ENCODE results near the gene RBCK1.
A peak's percentile ranks its signal among the peaks of the same experiment; 100 is the strongest.

RBCK1 gene

GRCh38 chr20:400454-401275, 7.4 kb upstream of the RBCK1 start:
- no peak for DNase-seq

GRCh38 chr20:401682-402495, 6.2 kb upstream of the RBCK1 start:
- no peak for DNase-seq

DNA sequence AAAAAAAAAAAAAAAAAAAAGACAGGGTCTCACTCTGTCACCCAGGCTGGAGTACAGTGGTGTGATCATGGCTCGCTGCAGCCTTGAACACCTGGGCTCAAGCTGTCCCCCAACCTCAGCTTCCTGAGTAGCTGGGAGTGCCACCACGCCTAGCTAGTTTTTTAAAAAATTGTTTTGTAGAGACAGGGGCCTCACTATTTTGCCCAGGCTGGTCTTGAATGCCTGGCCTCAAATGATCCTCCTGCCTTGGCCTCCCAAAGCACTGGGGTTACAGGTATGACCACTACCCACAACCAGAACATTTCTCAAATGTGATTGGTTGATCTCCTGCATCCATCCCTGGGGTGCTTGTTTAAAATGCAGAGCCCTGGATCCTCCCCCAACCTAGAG, 5.6 kb upstream of the RBCK1 start:
- no peak for DNase-seq

DNA sequence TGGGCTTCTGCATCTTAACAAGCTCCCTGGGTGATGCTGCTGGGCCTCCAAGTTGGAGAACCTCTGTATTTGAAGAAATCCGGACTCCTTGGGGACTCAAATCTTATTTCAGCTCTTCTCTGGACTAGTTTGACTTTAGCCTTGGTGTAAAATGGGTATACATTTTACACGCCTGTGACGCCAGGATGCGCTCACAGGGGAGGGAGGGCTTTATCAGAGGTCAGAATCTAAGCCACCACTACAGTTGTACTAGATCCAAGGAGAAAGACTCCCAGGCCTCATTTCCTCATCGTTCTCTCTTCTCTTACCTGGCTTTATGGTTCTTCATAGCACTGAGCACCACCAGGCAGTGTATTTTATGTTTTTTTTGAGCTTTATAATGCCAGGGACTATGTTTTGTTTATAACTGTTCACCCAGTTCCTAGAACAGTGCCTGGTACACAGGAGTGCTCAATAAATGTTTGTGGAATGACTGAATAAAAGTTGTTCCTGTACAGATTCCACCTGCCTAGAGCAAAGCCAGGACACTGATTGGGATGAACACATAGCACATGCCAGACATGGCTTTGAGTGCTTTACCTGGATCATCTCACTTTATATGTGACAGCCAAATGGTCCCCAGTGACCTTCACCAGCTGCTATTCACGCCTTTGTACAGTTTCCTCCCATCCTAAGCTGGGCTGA, 5.1 kb upstream of the RBCK1 start:
- DNase-seq = no peak

GRCh38 chr20:403582-403957, 4.5 kb upstream of the RBCK1 start:
- no peak for DNase-seq

- no peak for DNase-seq
Observed at GRCh38 chr20:404088-404487, 4.0 kb upstream of the RBCK1 start.

DNA sequence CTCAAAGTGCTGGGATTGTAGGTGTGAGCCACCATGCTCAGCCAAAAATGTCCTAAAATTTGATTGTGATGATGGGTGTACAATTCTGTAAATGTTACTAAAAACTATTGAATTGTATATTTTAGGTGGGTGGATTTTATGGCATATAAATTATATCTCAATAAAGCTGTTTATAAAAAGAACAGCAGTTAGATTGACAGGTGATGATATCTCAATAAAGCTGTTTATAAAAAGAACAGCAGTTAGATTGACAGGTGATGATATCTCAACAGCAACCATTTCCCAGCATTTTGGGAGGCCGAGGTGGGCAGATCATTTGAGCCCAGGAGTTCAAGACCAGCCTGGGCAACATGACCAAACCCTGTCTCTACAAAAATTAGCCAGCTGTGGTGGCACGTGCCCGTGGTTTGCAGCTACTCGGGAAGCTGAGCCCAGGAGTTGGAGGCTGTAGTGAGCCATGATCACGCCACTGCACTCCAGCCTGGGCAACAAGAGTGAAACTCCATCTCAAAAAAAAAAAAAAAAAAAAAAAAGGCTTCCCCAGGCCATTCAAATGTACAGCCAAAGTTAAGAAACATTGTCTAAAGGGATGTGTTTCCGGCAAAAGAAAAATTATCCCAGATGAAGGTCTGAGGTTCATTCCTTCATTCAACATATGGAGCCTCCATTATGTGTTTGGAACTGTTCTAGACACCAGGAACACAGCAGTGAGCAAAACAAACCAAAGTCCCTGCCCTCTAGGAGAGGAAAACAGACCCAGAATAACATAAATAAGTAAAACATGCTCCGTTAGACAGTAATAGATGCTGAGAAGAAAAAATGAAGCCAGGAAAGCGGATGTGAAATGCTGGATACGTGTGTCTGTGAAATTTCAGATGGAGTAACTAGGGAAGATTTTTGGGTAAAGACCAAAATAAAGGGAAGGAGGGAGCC, 1.6 kb upstream of the RBCK1 start:
- DNase-seq = no peak

DNA sequence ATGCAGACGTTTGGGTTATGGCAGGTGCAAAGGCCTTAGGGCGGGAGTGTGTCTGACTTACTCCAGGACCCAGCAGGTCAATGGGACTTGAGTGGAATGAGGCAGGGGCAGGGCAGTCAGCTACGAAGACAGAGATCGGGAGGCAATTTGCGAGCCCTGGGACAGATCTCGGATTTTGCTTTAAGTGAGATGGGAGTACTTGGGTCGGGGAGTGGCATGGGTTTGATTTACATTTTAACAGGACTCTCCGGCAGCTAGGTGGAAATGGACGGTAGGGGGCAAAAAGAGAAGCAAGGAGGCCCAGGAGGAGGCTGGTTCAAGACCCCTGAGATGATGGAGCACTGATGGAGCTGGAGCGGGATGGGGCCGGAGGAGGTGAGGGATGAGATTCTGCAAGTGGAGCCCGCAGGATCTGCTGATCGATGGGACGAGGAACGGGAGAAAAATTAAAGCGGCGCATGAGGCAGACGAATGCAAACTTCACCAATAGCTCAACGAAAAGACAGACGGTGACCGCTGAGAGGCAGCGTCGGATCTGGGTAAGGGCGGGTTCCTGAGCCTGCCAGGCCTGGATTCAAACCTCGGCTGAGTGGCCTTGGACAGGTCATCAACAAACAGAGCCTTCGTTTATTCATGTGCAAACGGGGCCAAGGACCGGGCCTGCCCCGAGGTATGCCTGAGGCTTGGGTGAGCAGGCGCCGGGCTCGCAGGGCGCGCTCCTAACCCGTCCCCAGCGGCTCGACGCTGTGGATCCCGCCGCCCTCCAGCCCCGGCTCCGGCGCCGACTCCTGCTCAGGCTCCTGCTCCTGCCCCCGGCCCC, 756 bp upstream of the RBCK1 start:
- peak; percentile 60 for DNase-seq

DNA sequence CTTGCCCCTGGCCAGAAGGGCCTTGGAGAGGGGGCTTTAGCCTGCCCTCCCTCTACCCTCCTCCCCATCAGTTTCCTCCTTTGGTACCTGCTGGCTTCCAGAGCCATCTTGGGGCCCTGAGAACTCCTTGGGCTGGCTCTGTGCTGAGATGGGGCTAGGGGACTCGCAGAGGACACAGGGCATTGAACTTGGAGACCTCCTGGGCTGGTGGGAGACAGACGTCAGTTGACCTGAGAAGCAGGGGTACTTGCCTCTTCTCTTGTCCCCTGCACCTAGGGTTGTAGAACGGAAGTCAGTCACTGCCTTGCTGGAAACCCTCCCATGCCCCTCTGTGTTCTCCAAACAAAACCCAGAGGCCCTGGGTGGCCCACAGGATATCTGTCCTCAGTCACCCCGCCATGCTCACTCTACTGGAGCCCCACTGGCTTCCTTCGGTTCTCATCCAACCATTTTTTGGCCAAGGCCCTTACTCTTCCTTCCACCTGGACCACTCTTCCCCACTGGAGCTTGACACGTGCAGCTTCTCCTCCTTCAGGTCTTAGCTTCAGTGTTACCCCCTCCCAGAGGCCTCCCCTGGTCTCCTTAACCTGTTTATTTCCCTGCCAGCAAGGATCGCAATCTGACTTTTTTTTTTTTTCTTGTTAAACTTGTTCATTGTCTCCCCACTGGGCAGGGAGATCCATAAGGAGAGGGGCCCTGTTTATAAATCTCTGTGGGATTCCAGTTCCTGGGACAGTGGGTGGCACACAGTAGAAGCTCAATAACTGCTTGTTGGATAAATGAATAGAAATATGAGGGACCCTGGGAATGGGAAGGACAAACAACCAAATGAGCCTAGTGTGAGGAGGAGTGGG, 971 bp downstream of the RBCK1 start:
- no peak for DNase-seq

DNA sequence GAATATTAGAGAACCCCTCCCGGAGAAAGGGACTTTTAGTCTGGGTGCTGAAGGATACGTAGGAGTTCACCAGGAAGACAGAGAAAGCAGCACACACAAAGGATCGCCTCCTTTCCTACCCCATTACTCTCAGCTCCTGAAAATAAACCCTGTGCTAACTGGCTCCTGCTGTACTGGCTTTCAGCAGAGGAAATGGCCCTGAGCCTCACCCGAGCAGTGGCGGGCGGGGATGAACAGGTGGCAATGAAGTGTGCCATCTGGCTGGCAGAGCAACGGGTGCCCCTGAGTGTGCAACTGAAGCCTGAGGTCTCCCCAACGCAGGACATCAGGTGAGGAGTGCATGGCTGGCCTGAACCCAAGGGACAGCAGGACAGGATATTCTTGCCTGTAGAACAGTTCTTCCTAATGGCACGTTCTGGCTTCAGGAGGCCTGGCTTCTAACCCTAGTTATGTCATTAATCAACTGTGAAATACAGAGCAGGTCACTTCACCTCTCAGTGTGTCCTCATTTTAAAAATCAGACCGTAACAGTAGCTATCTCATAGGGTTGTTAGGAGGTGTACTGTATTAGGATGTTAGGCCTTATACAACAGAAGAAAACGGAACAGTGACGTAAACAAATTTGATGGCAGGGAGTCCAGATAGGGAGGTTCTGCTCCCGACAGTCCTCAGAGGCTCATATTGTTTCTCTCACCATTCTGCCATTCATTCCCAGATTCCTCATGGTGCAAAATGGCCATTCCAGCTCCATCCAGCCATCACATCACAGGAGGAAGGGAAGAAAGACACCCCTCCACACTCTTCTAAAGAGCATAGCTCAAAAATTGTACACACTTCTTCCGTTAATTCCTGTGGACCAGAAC, 1.8 kb downstream of the RBCK1 start:
- DNase-seq = no peak

DNA sequence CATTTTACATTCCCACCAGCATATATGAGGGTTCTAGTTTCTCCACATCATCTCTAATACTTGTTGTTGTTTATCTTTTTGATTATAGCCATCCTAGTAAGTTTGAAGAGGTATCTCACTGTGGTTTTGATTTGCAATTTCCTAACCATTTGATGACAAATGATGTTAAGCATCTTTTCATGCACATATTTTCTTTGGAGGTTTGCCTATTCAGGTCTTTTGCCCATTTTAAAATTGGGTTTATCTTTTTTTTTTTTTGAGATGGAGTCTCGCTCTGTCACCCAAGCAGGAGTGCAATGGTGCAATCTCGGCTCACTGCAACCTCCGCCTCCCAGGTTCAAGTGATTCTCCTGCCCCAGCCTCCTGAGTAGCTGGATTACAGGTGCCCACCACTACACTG, 4.0 kb downstream of the RBCK1 start:
- no peak for DNase-seq

DNA sequence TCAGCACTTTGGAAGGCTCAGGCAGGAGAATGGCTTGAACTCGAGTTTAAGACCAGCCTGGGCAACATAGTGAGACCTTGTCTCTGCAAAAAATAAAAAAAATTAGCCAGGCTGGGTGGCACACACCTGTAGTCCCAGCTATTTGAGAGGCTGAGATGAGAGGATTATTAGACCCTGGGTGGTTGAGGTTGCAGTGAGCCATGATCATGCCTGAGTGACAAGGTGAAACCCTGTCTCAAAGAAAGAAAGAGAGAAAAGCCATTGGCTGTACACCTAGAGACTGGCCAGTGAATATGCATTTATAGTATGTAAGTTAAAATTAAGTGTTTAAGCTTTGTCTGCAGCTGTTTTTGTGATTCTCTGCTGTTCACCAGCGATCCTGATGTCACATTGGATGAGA, 6.1 kb downstream of the RBCK1 start:
- DNase-seq = no peak

DNA sequence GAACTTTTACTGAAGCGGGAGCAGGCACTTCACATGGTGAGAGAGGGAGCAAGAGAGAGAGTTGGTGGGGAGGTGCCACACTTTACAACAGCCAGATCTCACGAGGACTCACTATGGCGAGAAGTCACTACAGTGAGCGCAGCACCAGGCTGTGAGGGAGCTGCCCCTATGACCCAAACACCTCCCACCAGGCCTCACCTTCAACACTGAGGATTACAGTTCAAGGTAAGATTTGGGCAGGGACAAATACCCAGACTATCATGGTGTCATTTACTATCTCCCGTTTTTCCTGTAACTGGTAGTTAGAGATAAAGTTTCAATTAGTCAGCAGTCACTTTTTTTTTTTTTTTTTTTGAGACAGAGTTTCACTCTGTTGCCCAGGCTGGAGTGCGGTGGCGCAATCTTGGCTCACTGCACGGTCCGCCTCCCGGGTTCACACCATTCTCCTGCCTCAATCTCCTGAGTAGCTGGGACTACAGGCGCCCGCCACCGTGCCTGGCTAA, 7.8 kb downstream of the RBCK1 start:
- no peak for DNase-seq

DNA sequence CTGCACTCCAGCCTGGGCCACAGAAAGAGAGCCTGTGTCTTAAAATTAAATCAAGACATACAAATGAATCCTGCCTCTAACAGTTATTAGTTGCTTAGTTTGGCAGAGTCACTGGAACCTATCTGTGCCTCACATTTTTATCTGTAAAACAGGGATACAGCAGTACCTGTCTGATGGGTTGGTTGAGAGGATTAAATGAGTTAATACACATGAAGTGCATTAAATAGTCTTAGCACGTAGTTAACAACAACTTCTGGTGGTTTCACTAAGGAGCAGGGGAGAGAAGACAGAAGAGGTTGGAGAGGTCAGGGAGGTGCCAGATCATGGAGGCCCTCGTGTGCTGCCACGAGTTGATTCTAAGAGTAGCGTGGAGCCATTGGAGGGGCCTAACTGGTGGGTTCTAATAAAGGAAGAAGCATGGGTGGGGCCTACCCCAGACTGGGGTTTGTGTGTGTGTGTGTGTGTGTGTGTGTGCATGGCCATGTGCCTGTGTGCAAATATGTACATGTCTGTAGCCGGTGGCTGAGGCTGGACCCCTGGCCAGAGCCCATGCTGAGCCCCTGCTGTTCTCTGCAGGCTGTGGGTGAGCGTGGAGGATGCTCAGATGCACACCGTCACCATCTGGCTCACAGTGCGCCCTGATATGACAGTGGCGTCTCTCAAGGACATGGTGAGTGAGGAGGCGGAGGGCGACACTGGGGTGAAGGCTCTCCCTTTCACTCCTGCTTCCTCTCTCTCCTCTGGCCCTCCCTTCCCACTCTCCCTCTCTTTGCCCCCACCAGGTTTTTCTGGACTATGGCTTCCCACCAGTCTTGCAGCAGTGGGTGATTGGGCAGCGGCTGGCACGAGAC, 9.1 kb downstream of the RBCK1 start:
- no peak for DNase-seq

- no peak for DNase-seq
Observed at GRCh38 chr20:417801-418342, 9.8 kb downstream of the RBCK1 start.

DNA sequence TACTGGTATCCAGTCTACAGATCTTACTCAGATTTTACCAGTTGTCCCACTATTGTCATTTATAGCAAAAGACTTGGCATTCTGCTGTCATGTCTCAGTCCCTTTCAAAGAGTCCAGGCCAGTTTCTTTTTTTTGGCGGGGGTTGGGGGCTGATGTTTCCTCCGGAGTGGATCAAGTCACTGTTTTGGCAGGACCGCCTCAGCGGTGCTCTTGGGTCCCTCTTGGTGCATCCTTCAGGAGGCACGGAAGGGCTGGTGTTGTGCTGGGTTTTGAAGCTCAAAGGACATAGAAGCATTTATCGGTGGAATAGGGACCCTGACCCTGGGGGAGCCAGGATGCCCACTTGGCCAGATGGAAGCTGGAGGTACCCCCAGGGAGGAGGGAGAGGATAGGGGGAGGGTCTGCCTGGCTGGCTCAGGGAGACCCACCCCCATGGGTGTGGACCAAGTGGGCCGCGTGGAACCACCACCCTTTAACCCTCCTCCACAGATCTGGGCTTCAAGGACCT, 10.8 kb downstream of the RBCK1 start:
- no peak for DNase-seq

DNA sequence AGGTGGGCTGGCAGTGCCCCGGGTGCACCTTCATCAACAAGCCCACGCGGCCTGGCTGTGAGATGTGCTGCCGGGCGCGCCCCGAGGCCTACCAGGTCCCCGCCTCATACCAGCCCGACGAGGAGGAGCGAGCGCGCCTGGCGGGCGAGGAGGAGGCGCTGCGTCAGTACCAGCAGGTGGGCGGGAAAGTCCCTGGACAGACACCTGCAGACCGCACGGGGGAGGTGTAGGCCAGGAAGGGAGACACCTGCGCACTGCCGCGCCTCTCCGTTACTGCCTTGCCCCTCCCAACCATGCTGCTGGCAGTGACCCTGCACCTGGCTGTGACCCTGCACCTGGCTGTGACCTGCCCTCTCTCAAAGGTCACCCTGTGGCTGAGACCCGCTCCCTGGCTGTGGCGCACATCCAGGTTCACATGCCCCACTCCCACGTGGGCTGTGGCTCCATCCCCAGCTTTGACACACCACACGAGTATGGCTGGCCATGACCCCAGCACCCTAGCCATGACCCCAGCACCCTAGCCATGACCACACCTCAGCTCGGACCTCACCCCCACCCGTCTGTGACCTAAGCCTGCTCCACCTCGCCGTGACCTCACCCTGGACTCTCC, 11.6 kb downstream of the RBCK1 start:
- DNase-seq = peak; percentile 98

All from NCI-H510A (cell line).